WI38 (cell line): Measurements from ENCODE around the gene PRR14.
"Not testable (repeated sequence)": the region's sequence is repeated elsewhere in the genome, so short reads cannot be mapped to it uniquely, and the experiment has no call there.

ENCODE experiments used
- H3K4me3 ChIP-seq: 2 replicates; pipeline ENCODE4 v1.5.1; 2011; ENCODE audit warnings: low read depth, mild to moderate bottlenecking, control low read depth, low read length
- CTCF ChIP-seq: IDR thresholded peaks from 2 replicates; pipeline ENCODE4 v1.5.1; 2012; ENCODE audit warnings: low read depth, mild to moderate bottlenecking, control low read depth, low read length

The PRR14 gene

GRCh38 chr16:30636599-30636998 is 14.2 kb upstream of the PRR14 start:
- no peak for TF ChIP-seq CTCF
- H3K4me3 ChIP-seq = no peak overlapping the region

GRCh38 chr16:30637139-30637538 is 13.6 kb upstream of the PRR14 start:
- H3K4me3 ChIP-seq = not testable (repeated sequence)

- no peak overlapping the region for H3K4me3 ChIP-seq
- peak; percentile 24; the same call in 1 of the 2 replicates for TF ChIP-seq CTCF
Observed at GRCh38 chr16:30637944-30638343, 12.8 kb upstream of the PRR14 start.

- no peak for TF ChIP-seq CTCF
- no peak overlapping the region for H3K4me3 ChIP-seq
Observed at GRCh38 chr16:30641378-30641982, 9.3 kb upstream of the PRR14 start.

- no peak for TF ChIP-seq CTCF
- no peak overlapping the region for H3K4me3 ChIP-seq
Observed at GRCh38 chr16:30644334-30644830, 6.4 kb upstream of the PRR14 start.

GRCh38 chr16:30645727-30646126 is 5.0 kb upstream of the PRR14 start:
- TF ChIP-seq CTCF = no peak
- no peak overlapping the region for H3K4me3 ChIP-seq

GRCh38 chr16:30647274-30647571 is 3.5 kb upstream of the PRR14 start:
- TF ChIP-seq CTCF = no peak
- H3K4me3 ChIP-seq = no peak overlapping the region
